ENCODE data around the gene ANKRD33B. TPM values are rescaled to one million over a fixed set of nuclear protein-coding genes. Genes with fewer than 3 reads are reported as not detected.

Gene ANKRD33B
- total and polyA plus RNA-seq, 2 donors from 2014 or later: 4.8 to 20.3 TPM

GRCh38 chr5:10595672-10596309 is 31.9 kb downstream of the ANKRD33B start:
- no peaks in the 10 kb centered on the region for H3K9me3 ChIP-seq (ENCODE audit: control insufficient read depth in 2 of 3, insufficient read depth in 1 of 3, low read length in 3 of 3)
- FAIRE-seq: no peak
- peak overlapping the region; percentile 57 to 84 for H3K27ac ChIP-seq (ENCODE audit: low read depth in 2 of 2, low read length in 2 of 2)
- no peak for TF ChIP-seq CTCF (IDR thresholded peaks at IDR 0.05; ENCODE audit: borderline replicate concordance, extremely low read depth, insufficient read depth)
- peaks cover 0 to 13% (median 9%) of the 10 kb centered on the region in 3 donors for H3K4me1 ChIP-seq (ENCODE audit: control insufficient read depth in 2 of 3, insufficient read depth in 2 of 3, low read depth in 1 of 3, low read length in 3 of 3)
- no peaks in the 10 kb centered on the region for H3K36me3 ChIP-seq (ENCODE audit: control insufficient read depth in 2 of 3, insufficient read depth in 3 of 3, low read length in 3 of 3)
- peak in 2 of 5 donors; percentile 30 to 49 for DNase-seq
- H3K27me3 ChIP-seq (ENCODE audit: control insufficient read depth, insufficient read depth, low read length): no peaks in the 10 kb centered on the region
- intact Hi-C loops (cut with DNase I): no loop called here
- H3K9ac ChIP-seq (ENCODE audit: low read length in 3 of 3): peak overlapping the region in 1 of 3 donors; percentile 48
- peak overlapping the region in 2 of 3 donors; percentile 30 to 42 for H3K4me3 ChIP-seq (ENCODE audit: low read length in 3 of 3)

- Histone ChIP-seq H3K4me1 (ENCODE audit: control insufficient read depth in 2 of 3, insufficient read depth in 2 of 3, low read depth in 1 of 3, low read length in 3 of 3) (peaks cover 0 to 17% (median 12%) of the 10 kb centered on the region in 3 donors), H3K4me3 (ENCODE audit: low read length in 3 of 3) (peak overlapping the region in 2 of 3 donors; percentile 30 to 42), H3K9me3 (ENCODE audit: control insufficient read depth in 2 of 3, insufficient read depth in 1 of 3, low read length in 3 of 3) (no peaks in the 10 kb centered on the region), H3K9ac (ENCODE audit: low read length in 3 of 3) (peak overlapping the region in 1 of 3 donors; percentile 48), H3K36me3 (ENCODE audit: control insufficient read depth in 2 of 3, insufficient read depth in 3 of 3, low read length in 3 of 3) (no peaks in the 10 kb centered on the region), H3K27me3 (ENCODE audit: control insufficient read depth, insufficient read depth, low read length) (no peaks in the 10 kb centered on the region), H3K27ac (ENCODE audit: low read depth in 2 of 2, low read length in 2 of 2) (peak overlapping the region; percentile 57 to 84)
- no peak for TF ChIP-seq CTCF (IDR thresholded peaks at IDR 0.05; ENCODE audit: borderline replicate concordance, extremely low read depth, insufficient read depth)
- intact Hi-C loops (cut with DNase I): no loop called here
- FAIRE-seq (no peak), DNase-seq (no peak)
Observed at GRCh38 chr5:10596310-10596703, 32.4 kb downstream of the ANKRD33B start.

- Histone ChIP-seq H3K27me3 (ENCODE audit: control insufficient read depth, insufficient read depth, low read length) (no peaks in the 10 kb centered on the region), H3K9ac (ENCODE audit: low read length in 3 of 3) (no peak overlapping the region), H3K27ac (ENCODE audit: low read depth in 2 of 2, low read length in 2 of 2) (no peak overlapping the region), H3K36me3 (ENCODE audit: control insufficient read depth in 2 of 3, insufficient read depth in 3 of 3, low read length in 3 of 3) (no peaks in the 10 kb centered on the region), H3K4me3 (ENCODE audit: low read length in 3 of 3) (no peak overlapping the region), H3K4me1 (ENCODE audit: control insufficient read depth in 2 of 3, insufficient read depth in 2 of 3, low read depth in 1 of 3, low read length in 3 of 3) (peaks cover 0 to 23% (median 19%) of the 10 kb centered on the region in 3 donors), H3K9me3 (ENCODE audit: control insufficient read depth in 2 of 3, insufficient read depth in 1 of 3, low read length in 3 of 3) (no peaks in the 10 kb centered on the region)
- FAIRE-seq (no peak), DNase-seq (no peak)
- intact Hi-C loops (cut with DNase I): no loop called here
- no peak for TF ChIP-seq CTCF (IDR thresholded peaks at IDR 0.05; ENCODE audit: borderline replicate concordance, extremely low read depth, insufficient read depth)
Observed at GRCh38 chr5:10596886-10597451, 33.1 kb downstream of the ANKRD33B start.
